CD14-positive monocyte (primary cell): ENCODE results near the gene MDN1. TPM values are rescaled to one million over a fixed set of nuclear protein-coding genes. Genes with fewer than 3 reads are reported as not detected.
A peak's percentile ranks its signal among the peaks of the same experiment; 100 is the strongest.

Experiments used
- DNase-seq, 3 donors: peaks; one replicate each; pipeline ENCODE4 v3.0.0-alpha.2; 2011 to 2022
- H2AFZ ChIP-seq: 2 replicates; pipeline ENCODE4 v1.6.0; 2012; ENCODE audit warnings: mild to moderate bottlenecking, low read depth, low read length, inconsistent platforms; ENCODE audit not compliant: insufficient read depth, poor library complexity, severe bottlenecking
- H3K27ac ChIP-seq, 2 donors: 1 replicate in 1 of 2; 2 replicates in 1 of 2; pipeline ENCODE4 v1.5.1; 2012 to 2013; ENCODE audit warnings: low read length in 2 of 2, control low read depth in 1 of 2, inconsistent platforms in 1 of 2, low read depth in 1 of 2, mild to moderate bottlenecking in 1 of 2
- H3K27me3 ChIP-seq, 2 donors: one replicate each; pipeline versions ENCODE4 v1.6.0 to v1.6.1; 2011 to 2013; ENCODE audit warnings: low read length in 2 of 2; ENCODE audit not compliant: control insufficient read depth in 2 of 2, insufficient read depth in 2 of 2
- H3K36me3 ChIP-seq, 2 donors: replicated peaks in 1 of 2; 1 replicate in 1 of 2; 2 replicates in 1 of 2; pipeline versions ENCODE4 v1.5.1 to v1.6.1; 2012 to 2013; ENCODE audit warnings: low read length in 2 of 2, control low read depth in 1 of 2, inconsistent platforms in 1 of 2, mild to moderate bottlenecking in 1 of 2; ENCODE audit not compliant: insufficient read depth in 2 of 2, control insufficient read depth in 1 of 2
- H3K4me1 ChIP-seq, 2 donors: 1 replicate in 1 of 2; 2 replicates in 1 of 2; pipeline versions ENCODE4 v1.5.1 to v1.6.1; 2012 to 2013; ENCODE audit warnings: low read length in 2 of 2, control low read depth in 1 of 2, inconsistent platforms in 1 of 2, mild to moderate bottlenecking in 1 of 2, moderate library complexity in 1 of 2; ENCODE audit not compliant: insufficient read depth in 2 of 2, control insufficient read depth in 1 of 2
- H3K4me2 ChIP-seq: replicated peaks from 2 replicates; pipeline ENCODE3; 2012; ENCODE audit warnings: low read length, moderate library complexity, mild to moderate bottlenecking; ENCODE audit not compliant: poor library complexity, severe bottlenecking; ENCODE audit errors: extremely low read depth
- H3K4me3 ChIP-seq, 3 experiments: fragments of 200-600 bp in 1 of 3; sonication (generic) in 1 of 3; replicated peaks in 1 of 3; 1 replicate in 2 of 3; 2 replicates in 1 of 3; pipeline ENCODE4 v1.5.1; 2011 to 2013; ENCODE audit warnings: low read length in 3 of 3, mild to moderate bottlenecking in 3 of 3, control low read depth in 2 of 3, low read depth in 2 of 3, inconsistent platforms in 1 of 3, moderate library complexity in 1 of 3
- H3K79me2 ChIP-seq: 2 replicates; pipeline ENCODE4 v1.6.0; 2012; ENCODE audit warnings: mild to moderate bottlenecking, control low read depth, inconsistent platforms, low read length, moderate library complexity; ENCODE audit not compliant: insufficient read depth
- H3K9ac ChIP-seq: 2 replicates; pipeline ENCODE4 v1.6.0; 2017; ENCODE audit warnings: low read length, mild to moderate bottlenecking; ENCODE audit not compliant: insufficient read depth, poor library complexity, severe bottlenecking
- H3K9me3 ChIP-seq, 2 donors: replicated peaks in 1 of 2; 1 replicate in 1 of 2; 2 replicates in 1 of 2; pipeline versions ENCODE4 v1.5.1 to v1.6.1; 2012 to 2013; ENCODE audit warnings: low read length in 2 of 2, control low read depth in 1 of 2; ENCODE audit not compliant: control insufficient read depth in 1 of 2, insufficient read depth in 1 of 2
- H4K20me1 ChIP-seq: 2 replicates; pipeline ENCODE4 v1.6.0; 2012; ENCODE audit warnings: mild to moderate bottlenecking, low read length, control low read depth, moderate library complexity; ENCODE audit not compliant: insufficient read depth
- H3K27ac Mint-ChIP-seq, 7 donors: one replicate each; pipeline ENCODE4 v1.8.0; 2020; ENCODE audit warnings: mild to moderate bottlenecking in 7 of 7, mixed read lengths in 7 of 7, moderate library complexity in 6 of 7, inconsistent platforms in 2 of 7
- H3K27me3 Mint-ChIP-seq, 3 donors: one replicate each; pipeline ENCODE4 v1.8.0; 2021 to 2022; ENCODE audit warnings: low read depth in 3 of 3, mild to moderate bottlenecking in 3 of 3, mixed read lengths in 3 of 3, moderate library complexity in 3 of 3, inconsistent platforms in 1 of 3
- H3K36me3 Mint-ChIP-seq, 2 donors: one replicate each; pipeline ENCODE4 v1.8.0; 2020; ENCODE audit warnings: mixed read lengths in 2 of 2, inconsistent platforms in 1 of 2, mild to moderate bottlenecking in 1 of 2
- H3K4me1 Mint-ChIP-seq: one replicate; pipeline ENCODE4 v1.8.0; 2020; ENCODE audit warnings: mild to moderate bottlenecking, mixed read lengths
- H3K4me3 Mint-ChIP-seq, 2 donors: one replicate each; pipeline ENCODE4 v1.8.0; 2020; ENCODE audit warnings: mild to moderate bottlenecking in 2 of 2, mixed read lengths in 2 of 2, moderate library complexity in 1 of 2
- H3K9me3 Mint-ChIP-seq, 7 donors: one replicate each; pipeline ENCODE4 v1.8.0; 2020 to 2022; ENCODE audit warnings: mixed read lengths in 7 of 7, mild to moderate bottlenecking in 6 of 7, moderate library complexity in 6 of 7, inconsistent platforms in 2 of 7
- WGBS: methylation state at CpG from one replicate; pipeline ENCODE4 v1.1.5; 2013; ENCODE audit warnings: missing lambda C conversion rate; ENCODE audit not compliant: insufficient coverage; 5-methylcytosine and 5-hydroxymethylcytosine counted together
- intact Hi-C, 2 donors: fragments of 100-400 bp; cut with micrococcal nuclease; formaldehyde crosslinking; loops; one replicate each; pipeline versions ENCODE4 v1.15.0 to v1.15.1; 2023
- polyA plus RNA-seq, 3 donors: library from polyadenylated mRNA; depleted of rRNA in 1 of 3; unstranded in 2 of 3; stranded (reverse) in 1 of 3; fragments of 300-500 nt in 2 of 3; fragments of >200 nt in 1 of 3; fragmentation: Illumina TruSeq in 2 of 3; gene quantifications; 1 replicate in 2 of 3; 2 replicates in 1 of 3; pipeline ENCODE4 v1.2.3, GENCODE V29; 2012 to 2021
- TF ChIP-seq, protein P1 (sequence below): fragments of 200-600 bp; IDR thresholded peaks from one replicate; pipeline ENCODE4 v1.8.0; 2022; ENCODE audit warnings: antibody characterized with exemption, mild to moderate bottlenecking

The MDN1 gene
- polyA plus RNA-seq, 3 donors, result 0.61 to 6.6 (median 1.8) TPM

- Histone ChIP-seq H3K27me3 (no peaks in the 10 kb centered on the region), H3K9me3 (no peaks in the 10 kb centered on the region), H3K27ac (peak overlapping the region in 1 of 2 donors; percentile 28), H3K4me2 (no peak overlapping the region), H3K36me3 (peaks cover 11 to 44% of the 10 kb centered on the region in 2 donors), H3K9ac (no peak overlapping the region), H4K20me1 (peaks cover 6% of the 10 kb centered on the region), H3K4me1 (peaks cover 6 to 9% of the 10 kb centered on the region in 2 donors), H2AFZ (no peak overlapping the region), H3K4me3 (no peak overlapping the region), H3K79me2 (peaks cover 81% of the 10 kb centered on the region)
- Mint-ChIP-seq H3K4me3 (no peak overlapping the region), H3K4me1 (peaks cover 23% of the 10 kb centered on the region), H3K27me3 (no peaks in the 10 kb centered on the region), H3K9me3 (no peaks in the 10 kb centered on the region), H3K27ac (peak overlapping the region in 3 of 7 donors; percentile 26 to 78 (median 52)), H3K36me3 (peaks cover 36 to 63% of the 10 kb centered on the region in 2 donors)
- intact Hi-C loops, result loop anchor here in 1 of 2 donors (10.0 kb wide), 1 partner anchor 750 kb away; the partner anchor contains the start of gene MAP3K7
- 98% methylated on average over 5 of the region's 12 CpGs for WGBS
- TF ChIP-seq, protein P1, sequence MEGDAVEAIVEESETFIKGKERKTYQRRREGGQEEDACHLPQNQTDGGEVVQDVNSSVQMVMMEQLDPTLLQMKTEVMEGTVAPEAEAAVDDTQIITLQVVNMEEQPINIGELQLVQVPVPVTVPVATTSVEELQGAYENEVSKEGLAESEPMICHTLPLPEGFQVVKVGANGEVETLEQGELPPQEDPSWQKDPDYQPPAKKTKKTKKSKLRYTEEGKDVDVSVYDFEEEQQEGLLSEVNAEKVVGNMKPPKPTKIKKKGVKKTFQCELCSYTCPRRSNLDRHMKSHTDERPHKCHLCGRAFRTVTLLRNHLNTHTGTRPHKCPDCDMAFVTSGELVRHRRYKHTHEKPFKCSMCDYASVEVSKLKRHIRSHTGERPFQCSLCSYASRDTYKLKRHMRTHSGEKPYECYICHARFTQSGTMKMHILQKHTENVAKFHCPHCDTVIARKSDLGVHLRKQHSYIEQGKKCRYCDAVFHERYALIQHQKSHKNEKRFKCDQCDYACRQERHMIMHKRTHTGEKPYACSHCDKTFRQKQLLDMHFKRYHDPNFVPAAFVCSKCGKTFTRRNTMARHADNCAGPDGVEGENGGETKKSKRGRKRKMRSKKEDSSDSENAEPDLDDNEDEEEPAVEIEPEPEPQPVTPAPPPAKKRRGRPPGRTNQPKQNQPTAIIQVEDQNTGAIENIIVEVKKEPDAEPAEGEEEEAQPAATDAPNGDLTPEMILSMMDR, result no peak
- DNase-seq, result no peak
These were observed 15.5 kb upstream of the MDN1 start for GRCh38 chr6:89834884-89835792.

GRCh38 chr6:89830170-89830809 lies 10.7 kb upstream of the MDN1 start:
- Histone ChIP-seq H3K36me3 (peaks cover 11 to 12% of the 10 kb centered on the region in 2 donors), H3K4me3 (peak overlapping the region; percentile 67 to 100 (median 90)), H4K20me1 (peaks cover 6% of the 10 kb centered on the region), H3K9me3 (no peaks in the 10 kb centered on the region), H3K79me2 (peaks cover 41% of the 10 kb centered on the region), H3K27ac (peak overlapping the region; percentile 1 to 70), H3K4me2 (peak overlapping the region; percentile 88), H3K4me1 (peaks cover 13 to 18% of the 10 kb centered on the region in 2 donors), H3K9ac (peak overlapping the region; percentile 67), H3K27me3 (no peaks in the 10 kb centered on the region), H2AFZ (peak overlapping the region; percentile 94)
- Mint-ChIP-seq H3K36me3 (peaks cover 17 to 23% of the 10 kb centered on the region in 2 donors), H3K4me1 (peaks cover 15% of the 10 kb centered on the region), H3K27ac (peak overlapping the region in 6 of 7 donors; percentile 5 to 96 (median 90)), H3K27me3 (no peaks in the 10 kb centered on the region), H3K9me3 (no peaks in the 10 kb centered on the region), H3K4me3 (peak overlapping the region; percentile 96 to 98)
- 0% methylated on average over 2 of the region's 15 CpGs for WGBS
- intact Hi-C loops, result loop anchor here in 1 of 2 donors (10.0 kb wide), 1 partner anchor 755 kb away; the partner anchor contains the start of gene MAP3K7
- DNase-seq, result no peak
- TF ChIP-seq, protein P1, result no peak
